WERI-Rb-1 (cell line): Measurements from ENCODE around the gene SASH3.

ENCODE experiments used
- DNase-seq: peaks from one replicate; pipeline ENCODE4 v3.0.0-alpha.2; 2020
- H3K27ac ChIP-seq: fragments of 250-450 bp; sonication (Bioruptor Pico); 2 replicates; pipeline ENCODE4 v1.5.1; 2020; ENCODE audit warnings: mild to moderate bottlenecking, moderate library complexity
- H3K27me3 ChIP-seq: fragments of 250-450 bp; sonication (Bioruptor Pico); 2 replicates; pipeline ENCODE4 v1.5.1; 2021; ENCODE audit warnings: mild to moderate bottlenecking, low read depth, moderate library complexity; ENCODE audit not compliant: insufficient read depth, severe bottlenecking
- H3K36me3 ChIP-seq: fragments of 250-450 bp; sonication (Bioruptor Pico); 2 replicates; pipeline ENCODE4 v1.5.1; 2020; ENCODE audit warnings: mild to moderate bottlenecking, moderate library complexity
- H3K4me3 ChIP-seq: 2 replicates; pipeline ENCODE4 v1.5.1; 2011; ENCODE audit warnings: low read depth, mild to moderate bottlenecking, control low read depth, low read length
- H3K9me3 ChIP-seq: fragments of 250-450 bp; sonication (Bioruptor Pico); 2 replicates; pipeline ENCODE4 v1.5.1; 2021; ENCODE audit warnings: mild to moderate bottlenecking, moderate library complexity; ENCODE audit not compliant: severe bottlenecking
- TF ChIP-seq, protein P1 (sequence below): IDR thresholded peaks from 2 replicates; pipeline ENCODE4 v1.5.1; 2011; ENCODE audit warnings: low read depth, mild to moderate bottlenecking, control low read depth, inconsistent platforms, low read length

SASH3 gene

DNA sequence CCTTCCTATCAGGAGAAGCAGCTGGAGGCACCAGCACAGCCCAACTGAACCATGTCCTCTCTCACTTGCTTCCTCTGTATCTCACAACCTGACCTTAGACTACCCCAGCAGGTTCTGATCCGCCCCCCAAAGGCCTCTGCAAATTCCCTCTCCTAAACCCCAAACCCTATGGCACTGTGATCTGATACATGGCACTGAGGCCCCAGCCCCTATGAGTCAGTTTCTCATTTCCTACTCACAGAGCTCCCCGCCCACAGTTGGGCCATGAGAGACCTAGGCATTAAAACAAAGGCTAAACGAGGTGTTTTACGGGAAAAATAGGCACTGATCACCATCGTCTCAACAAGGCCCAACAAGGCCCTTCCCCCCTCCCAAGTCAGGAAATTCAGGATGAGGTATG is 19.1 kb downstream of the SASH3 start:
- no peaks in the 10 kb centered on the region for H3K36me3 ChIP-seq
- no peak for DNase-seq
- H3K27ac ChIP-seq, result no peak overlapping the region
- no peaks in the 10 kb centered on the region for H3K9me3 ChIP-seq
- peaks cover 3% of the 10 kb centered on the region for H3K27me3 ChIP-seq
- H3K4me3 ChIP-seq, result no peak overlapping the region
- TF ChIP-seq, protein P1, sequence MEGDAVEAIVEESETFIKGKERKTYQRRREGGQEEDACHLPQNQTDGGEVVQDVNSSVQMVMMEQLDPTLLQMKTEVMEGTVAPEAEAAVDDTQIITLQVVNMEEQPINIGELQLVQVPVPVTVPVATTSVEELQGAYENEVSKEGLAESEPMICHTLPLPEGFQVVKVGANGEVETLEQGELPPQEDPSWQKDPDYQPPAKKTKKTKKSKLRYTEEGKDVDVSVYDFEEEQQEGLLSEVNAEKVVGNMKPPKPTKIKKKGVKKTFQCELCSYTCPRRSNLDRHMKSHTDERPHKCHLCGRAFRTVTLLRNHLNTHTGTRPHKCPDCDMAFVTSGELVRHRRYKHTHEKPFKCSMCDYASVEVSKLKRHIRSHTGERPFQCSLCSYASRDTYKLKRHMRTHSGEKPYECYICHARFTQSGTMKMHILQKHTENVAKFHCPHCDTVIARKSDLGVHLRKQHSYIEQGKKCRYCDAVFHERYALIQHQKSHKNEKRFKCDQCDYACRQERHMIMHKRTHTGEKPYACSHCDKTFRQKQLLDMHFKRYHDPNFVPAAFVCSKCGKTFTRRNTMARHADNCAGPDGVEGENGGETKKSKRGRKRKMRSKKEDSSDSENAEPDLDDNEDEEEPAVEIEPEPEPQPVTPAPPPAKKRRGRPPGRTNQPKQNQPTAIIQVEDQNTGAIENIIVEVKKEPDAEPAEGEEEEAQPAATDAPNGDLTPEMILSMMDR, result no peak

DNA sequence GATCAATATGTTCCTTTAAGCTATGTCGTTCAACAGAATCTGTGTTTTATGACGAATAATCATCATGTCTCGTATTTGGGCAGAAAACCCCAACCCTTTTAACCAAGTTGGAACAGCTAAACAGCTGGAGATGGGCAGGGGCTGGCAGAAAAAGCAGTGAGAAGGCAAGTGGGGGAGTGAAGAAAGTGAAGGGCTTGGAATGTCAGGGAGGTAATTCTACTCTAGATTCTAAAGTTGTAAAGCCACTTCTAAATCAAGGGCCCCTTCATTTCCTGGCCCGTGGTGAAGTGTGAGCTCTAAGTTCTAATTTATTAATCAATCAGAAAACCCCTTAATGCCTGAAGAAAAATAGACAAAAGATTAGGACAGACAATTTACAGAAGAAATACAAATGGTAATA is 20.4 kb downstream of the SASH3 start:
- TF ChIP-seq, protein P1, result no peak
- Histone ChIP-seq H3K36me3 (no peaks in the 10 kb centered on the region), H3K4me3 (no peak overlapping the region), H3K27me3 (peaks cover 5% of the 10 kb centered on the region), H3K27ac (no peak overlapping the region), H3K9me3 (no peaks in the 10 kb centered on the region)
- no peak for DNase-seq

DNA sequence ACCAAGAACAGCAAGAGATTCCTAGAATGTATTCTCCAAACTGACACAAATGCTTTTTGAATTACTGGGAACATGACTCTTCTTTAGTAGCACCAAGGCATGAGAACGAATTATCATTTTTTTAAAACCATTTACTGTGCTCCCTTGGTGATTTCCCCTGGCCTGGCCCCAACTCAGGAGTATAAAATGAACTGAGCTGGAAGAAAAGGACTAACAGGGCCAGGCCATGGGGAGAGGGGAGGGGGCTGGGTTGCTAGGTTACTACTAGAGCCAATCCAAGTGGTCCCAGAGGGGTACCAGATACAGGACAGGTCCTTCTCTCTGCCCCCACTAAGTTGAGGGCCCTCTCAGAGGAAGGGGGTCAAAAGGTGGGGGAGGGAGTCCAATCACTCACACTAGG is 23.1 kb downstream of the SASH3 start:
- peaks cover 3% of the 10 kb centered on the region; the same call in 1 of the 2 replicates for H3K36me3 ChIP-seq
- no peak for DNase-seq
- no peak overlapping the region for H3K27ac ChIP-seq
- H3K27me3 ChIP-seq, result peaks cover 2% of the 10 kb centered on the region
- no peaks in the 10 kb centered on the region for H3K9me3 ChIP-seq
- H3K4me3 ChIP-seq, result no peak overlapping the region
- TF ChIP-seq, protein P1, result no peak

DNA sequence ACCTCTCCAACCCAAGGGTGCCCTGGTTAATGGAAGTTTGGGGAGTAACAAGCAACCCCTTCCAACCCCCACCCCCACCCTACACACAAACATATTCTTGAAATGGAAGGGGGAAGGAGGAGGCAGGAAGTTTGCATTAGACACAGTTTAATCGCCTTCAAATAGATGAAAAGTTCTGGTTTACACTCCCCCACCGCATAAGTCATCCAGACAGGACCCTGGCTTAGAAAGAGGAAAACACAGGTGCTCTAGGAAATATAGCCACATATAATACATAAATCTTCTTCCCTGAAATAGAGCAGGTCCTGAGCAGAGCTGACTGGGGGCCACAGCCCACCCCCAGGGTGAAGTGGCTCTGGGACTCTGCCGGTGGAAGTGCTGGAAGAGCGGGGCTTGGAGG is 25.1 kb downstream of the SASH3 start:
- no peak overlapping the region for H3K4me3 ChIP-seq
- H3K27ac ChIP-seq, result no peak overlapping the region
- peaks cover 6% of the 10 kb centered on the region; the same call in 1 of the 2 replicates for H3K36me3 ChIP-seq
- peaks cover 2% of the 10 kb centered on the region for H3K27me3 ChIP-seq
- no peak for DNase-seq
- TF ChIP-seq, protein P1, result no peak
- H3K9me3 ChIP-seq, result peaks cover 3% of the 10 kb centered on the region

DNA sequence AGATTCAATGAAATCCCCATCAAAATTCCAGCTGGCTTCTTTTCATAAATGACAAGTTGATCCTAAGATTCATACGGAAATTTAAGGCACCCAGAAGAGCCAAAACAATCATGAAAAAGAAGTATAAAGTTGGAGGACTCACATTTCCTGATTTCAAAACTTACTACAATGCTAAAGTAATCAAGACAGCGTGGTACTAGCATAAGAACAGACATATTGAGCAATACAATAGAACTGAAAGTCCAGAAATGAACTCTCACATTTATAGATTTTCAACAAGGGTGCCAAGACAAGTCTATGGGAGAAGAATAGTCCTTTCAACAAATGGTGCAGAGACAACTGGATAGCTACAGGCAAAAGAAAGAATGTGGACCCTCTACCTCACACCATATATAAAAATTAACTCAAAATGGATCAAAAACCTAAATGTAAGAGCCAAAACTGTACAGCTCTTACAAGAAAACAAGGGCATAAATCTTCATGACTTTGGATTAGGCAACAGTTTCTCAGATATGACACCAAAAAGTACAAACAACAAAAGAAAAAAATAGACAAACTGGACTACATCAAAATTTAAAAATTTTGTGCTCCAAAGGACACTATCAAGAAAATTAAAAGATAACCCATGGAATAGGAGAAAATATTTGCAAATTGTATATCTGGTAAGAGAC is 28.5 kb downstream of the SASH3 start:
- Histone ChIP-seq H3K9me3 (peaks cover 3% of the 10 kb centered on the region), H3K4me3 (no peak overlapping the region), H3K27me3 (peaks cover 2% of the 10 kb centered on the region), H3K27ac (no peak overlapping the region), H3K36me3 (peaks cover 6% of the 10 kb centered on the region; the same call in 1 of the 2 replicates)
- no peak for DNase-seq
- TF ChIP-seq, protein P1, result no peak
